Measurements from ENCODE around the gene TAOK2. TPM values are rescaled to one million over a fixed set of nuclear protein-coding genes. Genes with fewer than 3 reads are reported as not detected.
"Not testable (repeated sequence)": the region's sequence is repeated elsewhere in the genome, so short reads cannot be mapped to it uniquely, and the experiment has no call there.

The TAOK2 gene
- total RNA-seq, 6 experiments from 2014 or later: 15.8 to 19.6 (median 17.2) TPM

DNA sequence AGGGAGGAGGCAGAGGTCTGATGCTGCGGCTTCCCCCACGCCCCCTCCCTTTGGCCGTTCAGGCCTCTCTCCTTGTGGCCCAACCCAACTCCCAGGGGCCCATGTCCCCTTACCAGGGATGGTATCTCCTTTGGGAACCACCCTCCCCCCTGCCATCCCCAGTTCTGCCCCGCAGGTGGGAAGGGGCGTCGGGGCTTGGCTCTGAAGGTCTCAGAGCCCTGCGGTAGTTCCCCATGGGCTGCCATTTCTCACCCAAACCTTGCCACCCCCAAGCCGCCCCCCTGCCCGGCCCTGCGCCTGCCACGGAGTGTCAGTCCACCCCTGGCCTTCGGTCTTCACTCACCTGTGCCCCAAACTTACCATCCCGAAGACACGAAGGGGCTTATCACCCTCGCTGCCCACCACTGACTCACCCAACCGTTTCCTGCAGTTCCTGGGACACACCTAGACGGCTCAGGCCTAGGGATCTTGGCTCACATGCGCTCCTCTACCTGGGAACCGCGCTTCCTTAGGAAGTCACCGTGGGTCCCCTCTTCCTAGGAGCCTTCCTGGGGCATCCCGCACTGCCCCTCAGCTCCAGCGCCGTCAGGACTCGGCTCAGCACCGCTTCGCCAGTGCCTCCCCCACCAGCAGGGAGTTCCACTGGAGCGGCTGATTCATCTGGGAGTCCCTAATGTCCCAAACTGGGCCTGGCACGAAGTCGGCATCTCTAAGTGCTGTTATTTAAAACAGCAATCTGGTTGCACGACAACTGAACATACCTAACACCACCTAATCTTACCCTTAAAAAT is 38.2 kb downstream of the TAOK2 start:
- H3K4me1 ChIP-seq: peaks cover 0 to 7% (median 0%) of the 10 kb centered on the region in 4 donors
- intact Hi-C loops (cut with DNase I): no loop called here
- no peaks in the 10 kb centered on the region for H3K27me3 ChIP-seq
- no peak overlapping the region for H3K27ac ChIP-seq
- TF ChIP-seq, protein P1, sequence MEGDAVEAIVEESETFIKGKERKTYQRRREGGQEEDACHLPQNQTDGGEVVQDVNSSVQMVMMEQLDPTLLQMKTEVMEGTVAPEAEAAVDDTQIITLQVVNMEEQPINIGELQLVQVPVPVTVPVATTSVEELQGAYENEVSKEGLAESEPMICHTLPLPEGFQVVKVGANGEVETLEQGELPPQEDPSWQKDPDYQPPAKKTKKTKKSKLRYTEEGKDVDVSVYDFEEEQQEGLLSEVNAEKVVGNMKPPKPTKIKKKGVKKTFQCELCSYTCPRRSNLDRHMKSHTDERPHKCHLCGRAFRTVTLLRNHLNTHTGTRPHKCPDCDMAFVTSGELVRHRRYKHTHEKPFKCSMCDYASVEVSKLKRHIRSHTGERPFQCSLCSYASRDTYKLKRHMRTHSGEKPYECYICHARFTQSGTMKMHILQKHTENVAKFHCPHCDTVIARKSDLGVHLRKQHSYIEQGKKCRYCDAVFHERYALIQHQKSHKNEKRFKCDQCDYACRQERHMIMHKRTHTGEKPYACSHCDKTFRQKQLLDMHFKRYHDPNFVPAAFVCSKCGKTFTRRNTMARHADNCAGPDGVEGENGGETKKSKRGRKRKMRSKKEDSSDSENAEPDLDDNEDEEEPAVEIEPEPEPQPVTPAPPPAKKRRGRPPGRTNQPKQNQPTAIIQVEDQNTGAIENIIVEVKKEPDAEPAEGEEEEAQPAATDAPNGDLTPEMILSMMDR (IDR thresholded peaks at IDR 0.05): no peak
- DNase-seq: no peak
- ATAC-seq: no peak
- H3K36me3 ChIP-seq: no peaks in the 10 kb centered on the region
- 29% methylated on average over 9 of the region's 31 CpGs for WGBS (ENCODE audit: insufficient coverage, low coverage, low lambda C conversion rate, missing lambda C conversion rate)
- no peaks in the 10 kb centered on the region for H3K9me3 ChIP-seq
- no peak overlapping the region for H3K4me3 ChIP-seq

DNA sequence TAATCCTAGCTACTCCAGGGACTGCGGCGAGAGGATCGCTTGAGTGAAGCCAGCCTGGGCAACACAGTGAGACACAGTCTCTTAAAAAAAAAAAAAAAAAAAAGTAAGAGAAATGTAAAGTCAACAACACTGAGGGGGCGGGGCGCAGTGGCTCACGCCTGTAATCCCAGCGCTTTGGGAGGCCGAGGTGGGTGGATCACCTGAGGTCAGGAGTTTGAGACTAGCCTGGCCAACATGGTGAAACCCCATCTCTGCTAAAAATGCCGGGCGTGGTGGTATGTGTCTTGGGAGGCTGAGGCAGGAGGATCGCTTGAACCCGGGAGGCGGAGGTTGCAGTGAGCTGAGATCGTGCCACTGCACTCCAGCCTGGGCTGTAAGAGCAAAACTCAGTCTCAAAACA is 38.9 kb downstream of the TAOK2 start:
- DNase-seq; ATAC-seq; H3K4me1 ChIP-seq; H3K27me3 ChIP-seq; intact Hi-C loops (cut with DNase I); H3K36me3 ChIP-seq; H3K9me3 ChIP-seq; H3K4me3 ChIP-seq; H3K27ac ChIP-seq: not testable (repeated sequence)
- WGBS (ENCODE audit: insufficient coverage, low coverage, low lambda C conversion rate, missing lambda C conversion rate): 70% methylated on average over 8 of the region's 14 CpGs

DNA sequence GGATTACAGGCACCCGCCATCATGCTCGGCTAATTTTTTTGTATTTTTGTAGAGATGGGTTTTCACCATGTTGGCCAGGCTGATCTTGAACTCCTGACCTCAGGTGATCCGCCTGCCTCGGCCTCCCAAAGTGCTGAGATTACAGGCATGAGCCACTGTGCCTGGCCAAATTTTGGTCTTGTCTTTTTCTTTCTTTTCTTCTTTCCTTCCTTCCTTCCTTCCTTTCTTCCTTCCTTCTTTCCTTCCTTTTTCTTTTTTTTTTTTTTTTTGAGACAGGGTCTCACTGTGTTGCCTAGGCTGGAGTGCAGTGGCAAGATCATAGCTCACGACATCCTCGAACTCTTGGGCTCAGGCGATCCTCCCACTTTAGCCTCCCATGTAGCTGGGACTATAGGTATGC is 41.8 kb downstream of the TAOK2 start:
- H3K4me3 ChIP-seq; H3K27me3 ChIP-seq; intact Hi-C loops (cut with DNase I); ATAC-seq; H3K36me3 ChIP-seq; H3K4me1 ChIP-seq; H3K9me3 ChIP-seq; DNase-seq; H3K27ac ChIP-seq: not testable (repeated sequence)
- 83% methylated on average over 3 of the region's 7 CpGs for WGBS (ENCODE audit: insufficient coverage, low coverage, low lambda C conversion rate, missing lambda C conversion rate)

DNA sequence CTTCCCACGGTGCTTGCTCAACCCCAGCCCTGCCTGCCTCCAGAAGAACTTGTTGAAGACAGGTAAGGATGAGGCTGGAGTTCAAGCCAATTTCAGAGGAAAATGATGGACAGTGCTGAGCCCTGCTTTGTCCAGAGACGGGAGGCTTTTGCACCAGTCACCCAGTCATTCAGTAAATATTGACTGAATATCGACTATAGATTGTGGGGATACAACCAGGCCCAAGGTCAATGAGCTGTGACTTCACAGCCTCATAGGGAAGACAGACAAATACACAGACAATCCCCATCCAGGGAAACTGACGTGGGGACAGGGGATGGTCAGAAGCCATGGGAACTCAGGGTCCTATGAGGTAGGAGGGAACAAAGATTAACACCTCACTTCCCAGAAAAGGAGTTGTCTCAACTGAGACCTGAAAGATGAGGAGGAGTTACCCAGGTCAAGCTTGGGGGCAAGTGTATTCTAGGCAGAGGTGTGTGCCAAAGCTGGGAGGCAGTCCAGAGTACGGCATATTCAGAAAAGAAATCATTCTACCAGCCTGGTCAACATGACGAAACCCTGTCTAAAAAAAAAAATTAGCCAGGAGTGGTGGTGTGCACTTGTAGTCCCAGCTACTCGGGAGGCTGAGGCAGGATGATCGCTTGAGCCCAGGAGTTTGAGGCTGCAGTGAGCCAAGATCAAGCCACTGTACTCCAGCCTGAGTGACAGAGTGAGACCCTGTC is 43.0 kb downstream of the TAOK2 start:
- ATAC-seq: no peak
- no peak overlapping the region for H3K27ac ChIP-seq
- H3K36me3 ChIP-seq: no peaks in the 10 kb centered on the region
- H3K9me3 ChIP-seq: no peaks in the 10 kb centered on the region
- TF ChIP-seq, protein P1 (IDR thresholded peaks at IDR 0.05): no peak
- TF ChIP-seq POLR2A (IDR thresholded peaks at IDR 0.05): no peak
- intact Hi-C loops (cut with DNase I): no loop called here
- no peak overlapping the region for H3K4me3 ChIP-seq
- DNase-seq: no peak
- H3K4me1 ChIP-seq: peaks cover 0 to 8% (median 0%) of the 10 kb centered on the region in 4 donors
- WGBS (ENCODE audit: insufficient coverage, low coverage, low lambda C conversion rate, missing lambda C conversion rate): 44% methylated on average over 7 of the region's 8 CpGs
- no peaks in the 10 kb centered on the region for H3K27me3 ChIP-seq

DNA sequence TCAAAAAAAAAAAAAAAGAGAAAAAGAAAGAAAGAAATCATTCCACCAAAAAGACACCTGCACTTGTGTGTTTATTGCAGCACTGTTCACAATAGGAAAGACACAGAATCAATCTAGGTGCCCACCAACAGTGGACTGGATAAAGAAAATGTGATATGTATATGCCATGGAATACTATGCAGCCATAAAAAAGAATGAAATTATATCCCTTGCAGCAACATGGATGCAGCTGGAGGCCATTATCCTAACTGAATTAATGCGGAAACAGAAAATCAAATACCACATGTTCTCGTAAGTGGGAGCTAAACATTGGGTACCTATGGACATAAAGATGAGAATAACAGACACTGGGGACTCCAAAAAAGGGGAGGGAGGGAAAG is 43.6 kb downstream of the TAOK2 start:
- WGBS (ENCODE audit: insufficient coverage, low coverage, low lambda C conversion rate, missing lambda C conversion rate): 91% methylated on average over 2 of the region's 2 CpGs
- TF ChIP-seq POLR2A (IDR thresholded peaks at IDR 0.05): no peak
- TF ChIP-seq, protein P1 (IDR thresholded peaks at IDR 0.05): no peak
- intact Hi-C loops (cut with DNase I): no loop called here
- no peaks in the 10 kb centered on the region for H3K9me3 ChIP-seq
- H3K4me3 ChIP-seq: no peak overlapping the region
- no peak for DNase-seq
- H3K27me3 ChIP-seq: no peaks in the 10 kb centered on the region
- H3K36me3 ChIP-seq: no peaks in the 10 kb centered on the region
- H3K27ac ChIP-seq: no peak overlapping the region
- H3K4me1 ChIP-seq: peaks cover 0 to 9% (median 0%) of the 10 kb centered on the region in 4 donors
- ATAC-seq: no peak

DNA sequence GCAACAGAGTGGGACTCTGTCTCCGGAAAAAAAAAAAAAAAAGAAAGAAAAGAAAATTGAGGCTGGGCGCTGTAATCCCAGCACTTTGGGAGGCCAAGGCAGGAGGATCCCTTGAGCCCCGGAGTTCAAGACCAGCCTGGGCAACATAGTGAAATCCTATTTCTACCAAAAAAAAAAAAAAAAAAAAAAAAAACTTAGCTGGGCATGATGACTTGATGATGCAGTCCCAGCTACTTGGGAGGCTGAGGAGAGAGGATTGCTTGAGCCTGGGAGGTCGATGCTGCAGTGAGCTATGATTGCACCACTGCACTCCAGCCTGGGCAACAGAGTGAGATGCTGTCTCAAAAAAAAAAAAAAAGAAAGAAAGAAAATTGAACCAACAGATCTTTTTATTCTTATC is 44.3 kb downstream of the TAOK2 start:
- 82% methylated on average over 2 of the region's 4 CpGs for WGBS (ENCODE audit: insufficient coverage, low coverage, low lambda C conversion rate, missing lambda C conversion rate)
- H3K9me3 ChIP-seq; H3K4me3 ChIP-seq; H3K27ac ChIP-seq; H3K4me1 ChIP-seq; DNase-seq; H3K36me3 ChIP-seq; intact Hi-C loops (cut with DNase I); ATAC-seq; H3K27me3 ChIP-seq: not testable (repeated sequence)

Measured in right lobe of liver (tissue), 6 donors.